ENCODE data around the gene NHP2. TPM values are rescaled to one million over a fixed set of nuclear protein-coding genes. Genes with fewer than 3 reads are reported as not detected.

The NHP2 gene
- total and polyA plus RNA-seq, 2 experiments from 2014 or later: 232 to 270 TPM

GRCh38 chr5:178108446-178108845 is 45.2 kb downstream of the NHP2 start:
- Histone ChIP-seq H3K4me3 (no peak overlapping the region), H3K27ac (no peak overlapping the region), H3K27me3 (no peaks in the 10 kb centered on the region), H3K4me1 (ENCODE audit: low read depth) (no peaks in the 10 kb centered on the region), H3K9me3 (ENCODE audit: low read depth) (no peaks in the 10 kb centered on the region), H3K36me3 (no peaks in the 10 kb centered on the region)
- TF ChIP-seq CTCF (IDR thresholded peaks at IDR 0.05; ENCODE audit: low read depth, low read length): no peak
- DNase-seq (ENCODE audit: low read depth in 1 of 2, low spot score in 1 of 2): no peak

GRCh38 chr5:178107756-178108310 is 45.9 kb downstream of the NHP2 start:
- H3K4me3 ChIP-seq: no peak overlapping the region
- H3K36me3 ChIP-seq: no peaks in the 10 kb centered on the region
- no peak for TF ChIP-seq CTCF (IDR thresholded peaks at IDR 0.05; ENCODE audit: low read depth, low read length)
- H3K27me3 ChIP-seq: no peaks in the 10 kb centered on the region
- H3K9me3 ChIP-seq (ENCODE audit: low read depth): no peaks in the 10 kb centered on the region
- DNase-seq (ENCODE audit: low read depth in 1 of 2, low spot score in 1 of 2): peak in 1 of 2 donors; percentile 31
- H3K4me1 ChIP-seq (ENCODE audit: low read depth): no peaks in the 10 kb centered on the region
- H3K27ac ChIP-seq: no peak overlapping the region

- Histone ChIP-seq H3K27ac (no peak overlapping the region), H3K9me3 (ENCODE audit: low read depth) (no peaks in the 10 kb centered on the region), H3K36me3 (no peaks in the 10 kb centered on the region), H3K4me3 (no peak overlapping the region), H3K27me3 (no peaks in the 10 kb centered on the region), H3K4me1 (ENCODE audit: low read depth) (no peaks in the 10 kb centered on the region)
- no peak for TF ChIP-seq CTCF (IDR thresholded peaks at IDR 0.05; ENCODE audit: low read depth, low read length)
- DNase-seq (ENCODE audit: low read depth in 1 of 2, low spot score in 1 of 2): no peak
These were observed 47.0 kb downstream of the NHP2 start for GRCh38 chr5:178106556-178107239.

GRCh38 chr5:178106086-178106485 is 47.6 kb downstream of the NHP2 start:
- no peak overlapping the region for H3K27ac ChIP-seq
- H3K4me1 ChIP-seq (ENCODE audit: low read depth): no peaks in the 10 kb centered on the region
- H3K36me3 ChIP-seq: no peaks in the 10 kb centered on the region
- no peak overlapping the region for H3K4me3 ChIP-seq
- no peak for DNase-seq (ENCODE audit: low read depth in 1 of 2, low spot score in 1 of 2)
- no peak for TF ChIP-seq CTCF (IDR thresholded peaks at IDR 0.05; ENCODE audit: low read depth, low read length)
- H3K9me3 ChIP-seq (ENCODE audit: low read depth): no peaks in the 10 kb centered on the region
- no peaks in the 10 kb centered on the region for H3K27me3 ChIP-seq

GRCh38 chr5:178104492-178104891 is 49.2 kb downstream of the NHP2 start:
- Histone ChIP-seq H3K36me3 (no peaks in the 10 kb centered on the region), H3K4me1 (ENCODE audit: low read depth) (no peaks in the 10 kb centered on the region), H3K4me3 (no peak overlapping the region), H3K9me3 (ENCODE audit: low read depth) (no peaks in the 10 kb centered on the region), H3K27ac (no peak overlapping the region), H3K27me3 (no peaks in the 10 kb centered on the region)
- no peak for TF ChIP-seq CTCF (IDR thresholded peaks at IDR 0.05; ENCODE audit: low read depth, low read length)
- DNase-seq (ENCODE audit: low read depth in 1 of 2, low spot score in 1 of 2): no peak

All from cardiac muscle cell (in vitro differentiated cells and primary cell).